Neutrophil (primary cell): Measurements from ENCODE around the gene KLHL4.

Experiments
- H3K27ac ChIP-seq: fragments of 200-600 bp; sonication (generic); 2 replicates; pipeline ENCODE4 v1.5.1; 2016; ENCODE audit warnings: mild to moderate bottlenecking, moderate library complexity
- H3K27me3 ChIP-seq: fragments of 200-600 bp; sonication (generic); 2 replicates; pipeline ENCODE4 v1.6.0; 2016; ENCODE audit warnings: mild to moderate bottlenecking
- H3K36me3 ChIP-seq: fragments of 200-600 bp; sonication (generic); 2 replicates; pipeline ENCODE4 v1.5.1; 2017
- H3K4me1 ChIP-seq, 2 experiments: fragments of 200-600 bp in 1 of 2; sonication (generic) in 1 of 2; 1 replicate in 1 of 2; 2 replicates in 1 of 2; pipeline versions ENCODE4 v1.5.1 to v1.6.1; 2013 to 2016; ENCODE audit warnings: low read depth in 1 of 2, low read length in 1 of 2, mild to moderate bottlenecking in 1 of 2, moderate library complexity in 1 of 2; ENCODE audit not compliant: control insufficient read depth in 1 of 2, insufficient read depth in 1 of 2
- H3K4me3 ChIP-seq, 2 experiments: fragments of 200-600 bp in 1 of 2; sonication (generic) in 1 of 2; 1 replicate in 1 of 2; 2 replicates in 1 of 2; pipeline ENCODE4 v1.5.1; 2013 to 2016; ENCODE audit warnings: low read depth in 1 of 2, low read length in 1 of 2, mild to moderate bottlenecking in 1 of 2, moderate library complexity in 1 of 2
- H3K9me3 ChIP-seq: fragments of 200-600 bp; sonication (generic); 2 replicates; pipeline ENCODE4 v1.5.1; 2016
- TF ChIP-seq, protein P1 (sequence below): fragments of 200-600 bp; sonication (generic); IDR thresholded peaks from 2 replicates; pipeline ENCODE4 v1.5.1; 2016; ENCODE audit warnings: antibody characterized with exemption

Gene KLHL4

DNA sequence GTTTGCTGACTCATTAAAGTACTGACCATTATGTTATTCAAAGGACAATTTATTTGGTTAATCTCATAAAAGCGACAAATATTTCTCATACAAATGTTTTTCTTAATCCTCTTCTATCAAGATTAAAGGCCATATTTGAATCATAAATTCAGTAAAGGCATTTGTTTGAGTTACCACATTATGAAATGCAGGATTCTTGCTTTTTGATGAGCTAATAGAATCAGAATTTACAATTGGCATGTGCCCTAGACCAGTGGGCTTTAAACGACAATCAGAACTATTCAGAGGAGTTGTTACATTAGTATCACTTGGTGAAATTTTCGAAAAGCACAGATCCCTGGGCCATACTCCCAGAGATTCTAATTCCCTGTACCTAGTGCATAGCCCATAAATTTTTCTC, 55.3 kb downstream of the KLHL4 start:
- H3K27me3 ChIP-seq, result no peaks in the 10 kb centered on the region
- no peaks in the 10 kb centered on the region for H3K36me3 ChIP-seq
- H3K4me3 ChIP-seq, result no peak overlapping the region
- H3K9me3 ChIP-seq, result no peaks in the 10 kb centered on the region
- no peak overlapping the region for H3K27ac ChIP-seq
- TF ChIP-seq, protein P1, sequence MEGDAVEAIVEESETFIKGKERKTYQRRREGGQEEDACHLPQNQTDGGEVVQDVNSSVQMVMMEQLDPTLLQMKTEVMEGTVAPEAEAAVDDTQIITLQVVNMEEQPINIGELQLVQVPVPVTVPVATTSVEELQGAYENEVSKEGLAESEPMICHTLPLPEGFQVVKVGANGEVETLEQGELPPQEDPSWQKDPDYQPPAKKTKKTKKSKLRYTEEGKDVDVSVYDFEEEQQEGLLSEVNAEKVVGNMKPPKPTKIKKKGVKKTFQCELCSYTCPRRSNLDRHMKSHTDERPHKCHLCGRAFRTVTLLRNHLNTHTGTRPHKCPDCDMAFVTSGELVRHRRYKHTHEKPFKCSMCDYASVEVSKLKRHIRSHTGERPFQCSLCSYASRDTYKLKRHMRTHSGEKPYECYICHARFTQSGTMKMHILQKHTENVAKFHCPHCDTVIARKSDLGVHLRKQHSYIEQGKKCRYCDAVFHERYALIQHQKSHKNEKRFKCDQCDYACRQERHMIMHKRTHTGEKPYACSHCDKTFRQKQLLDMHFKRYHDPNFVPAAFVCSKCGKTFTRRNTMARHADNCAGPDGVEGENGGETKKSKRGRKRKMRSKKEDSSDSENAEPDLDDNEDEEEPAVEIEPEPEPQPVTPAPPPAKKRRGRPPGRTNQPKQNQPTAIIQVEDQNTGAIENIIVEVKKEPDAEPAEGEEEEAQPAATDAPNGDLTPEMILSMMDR, result no peak
- no peaks in the 10 kb centered on the region for H3K4me1 ChIP-seq

DNA sequence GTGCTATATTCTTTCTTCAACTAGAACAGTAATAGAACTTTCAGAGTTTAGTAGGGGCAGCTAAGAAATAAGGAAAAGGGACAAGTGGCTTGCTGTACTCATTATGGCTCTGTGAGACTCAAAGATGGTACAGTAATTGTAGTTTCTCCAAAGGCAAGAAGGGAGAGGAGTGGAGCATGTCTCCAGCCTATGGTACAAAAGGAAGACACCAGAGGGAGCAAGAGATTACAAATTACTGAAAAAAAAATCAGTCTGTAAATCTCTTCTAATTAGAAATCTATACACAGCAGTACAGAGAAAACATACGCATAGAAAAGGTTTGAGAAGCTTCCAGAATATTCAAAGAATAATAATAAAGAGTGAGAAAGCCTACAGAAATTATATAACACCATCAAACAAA, 61.4 kb downstream of the KLHL4 start:
- Histone ChIP-seq H3K4me3 (no peak overlapping the region), H3K27me3 (no peaks in the 10 kb centered on the region), H3K4me1 (no peaks in the 10 kb centered on the region), H3K36me3 (no peaks in the 10 kb centered on the region), H3K27ac (no peak overlapping the region), H3K9me3 (no peaks in the 10 kb centered on the region)
- TF ChIP-seq, protein P1, result no peak

DNA sequence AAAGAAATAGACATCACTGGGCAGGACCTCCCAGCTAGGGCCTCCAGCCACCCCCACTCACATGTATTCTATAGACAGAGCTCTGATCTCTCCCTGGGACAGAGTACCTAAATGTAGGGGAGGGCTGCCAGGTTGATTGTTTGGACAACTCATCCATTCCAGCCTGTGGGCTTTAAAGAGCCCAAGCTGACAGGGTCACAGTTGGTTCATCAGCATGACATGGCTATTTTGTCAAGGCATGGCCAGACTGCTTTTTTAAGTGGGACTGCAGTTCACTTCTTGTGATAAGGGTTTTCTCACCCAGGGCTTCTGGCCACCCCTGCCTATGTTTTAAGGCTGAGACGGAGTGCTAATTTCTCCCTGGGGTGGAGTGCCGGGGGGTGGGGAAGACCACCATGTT, 63.3 kb downstream of the KLHL4 start:
- Histone ChIP-seq H3K4me1 (no peaks in the 10 kb centered on the region), H3K9me3 (no peaks in the 10 kb centered on the region), H3K27ac (no peak overlapping the region), H3K27me3 (no peaks in the 10 kb centered on the region), H3K4me3 (no peak overlapping the region), H3K36me3 (no peaks in the 10 kb centered on the region)
- TF ChIP-seq, protein P1, result no peak

DNA sequence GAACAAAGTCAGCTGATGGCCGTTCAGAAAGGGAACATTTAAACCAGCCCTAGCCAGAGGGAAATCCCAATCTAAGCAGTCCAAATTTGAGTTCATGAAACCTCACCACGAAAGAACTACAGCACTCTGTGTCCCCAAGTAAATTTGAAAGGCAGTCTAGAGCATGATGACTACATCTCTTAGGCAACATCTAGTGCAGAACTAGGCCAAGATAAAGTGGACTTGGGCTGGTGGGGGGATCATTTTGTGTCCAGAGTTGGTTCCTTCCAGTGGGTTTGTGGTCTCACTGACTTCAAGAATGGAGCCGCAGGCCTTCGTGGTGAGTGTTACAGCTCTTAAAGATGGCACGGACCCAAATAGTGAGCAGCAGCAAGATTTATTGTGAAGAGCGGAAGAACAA, 64.9 kb downstream of the KLHL4 start:
- Histone ChIP-seq H3K4me3 (no peak overlapping the region), H3K4me1 (no peaks in the 10 kb centered on the region), H3K27ac (no peak overlapping the region), H3K9me3 (no peaks in the 10 kb centered on the region), H3K36me3 (no peaks in the 10 kb centered on the region), H3K27me3 (no peaks in the 10 kb centered on the region)
- TF ChIP-seq, protein P1, result no peak

DNA sequence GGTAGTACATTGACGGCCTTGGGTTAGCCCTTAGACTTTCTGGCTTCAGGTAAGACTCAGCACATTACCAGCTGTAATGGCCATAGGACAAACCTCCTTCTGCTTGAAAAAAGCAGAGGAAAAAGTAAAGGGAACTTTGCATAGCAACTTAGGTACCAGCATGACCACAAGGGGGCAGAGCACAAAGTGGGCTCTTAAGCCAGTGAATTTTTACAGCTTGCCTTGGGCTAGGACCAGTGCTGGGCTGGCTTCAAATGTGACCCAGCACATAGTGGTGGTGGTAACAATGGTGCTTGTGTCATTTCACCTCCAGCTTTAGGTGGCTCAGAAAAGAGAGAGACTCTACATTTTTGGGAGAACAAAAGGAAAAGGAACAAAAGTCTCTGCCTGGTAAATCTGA, 66.1 kb downstream of the KLHL4 start:
- no peak overlapping the region for H3K4me3 ChIP-seq
- H3K36me3 ChIP-seq, result no peaks in the 10 kb centered on the region
- TF ChIP-seq, protein P1, result no peak
- H3K27ac ChIP-seq, result no peak overlapping the region
- no peaks in the 10 kb centered on the region for H3K9me3 ChIP-seq
- H3K27me3 ChIP-seq, result no peaks in the 10 kb centered on the region
- H3K4me1 ChIP-seq, result no peaks in the 10 kb centered on the region

DNA sequence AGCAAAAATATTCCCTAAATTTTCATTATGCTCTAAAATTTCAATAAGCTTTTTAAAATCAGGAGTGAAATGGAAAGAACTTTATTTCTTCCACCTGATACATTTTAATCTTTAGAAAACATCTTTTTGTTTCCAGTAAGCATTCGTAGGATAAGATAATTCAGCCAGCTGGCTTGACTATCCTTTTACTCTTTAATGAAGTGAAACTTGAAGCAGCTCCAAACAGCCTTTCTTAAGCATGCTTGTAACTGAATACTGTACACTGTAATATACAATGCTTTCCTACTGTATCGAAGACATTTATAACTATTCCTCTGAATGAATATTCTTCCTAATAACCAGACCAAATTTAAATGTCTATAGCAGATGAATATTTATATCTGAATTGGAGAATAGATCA, 98.8 kb downstream of the KLHL4 start:
- Histone ChIP-seq H3K27me3 (no peaks in the 10 kb centered on the region), H3K4me1 (no peaks in the 10 kb centered on the region), H3K4me3 (no peak overlapping the region), H3K27ac (no peak overlapping the region), H3K9me3 (no peaks in the 10 kb centered on the region), H3K36me3 (no peaks in the 10 kb centered on the region)
- TF ChIP-seq, protein P1, result no peak
